D341Med (cell line): ENCODE results near the gene NEMP2.

Source experiments
- DNase-seq: peaks from one replicate; pipeline ENCODE4 v3.0.0; 2012; ENCODE audit warnings: low spot score

Gene NEMP2

GRCh38 chr2:190457256-190457655, 77.3 kb downstream of the NEMP2 start:
- no peak for DNase-seq

- DNase-seq, result no peak
Measured at GRCh38 chr2:190456833-190457232, 77.7 kb downstream of the NEMP2 start.

GRCh38 chr2:190455358-190456095, 79.0 kb downstream of the NEMP2 start:
- DNase-seq, result no peak

GRCh38 chr2:190454795-190455194, 79.7 kb downstream of the NEMP2 start:
- no peak for DNase-seq
